SK-N-MC (cell line): ENCODE measurements around the gene DOK3.

Source experiments
- EZH2 ChIP-seq: fragments of 200-600 bp; sonication (generic); IDR thresholded peaks from one replicate; pipeline ENCODE4 v1.6.1; 2017; ENCODE audit warnings: antibody characterized with exemption
- POLR2AphosphoS5 ChIP-seq: IDR thresholded peaks from 2 replicates; pipeline ENCODE4 v1.6.1; 2012; ENCODE audit warnings: mild to moderate bottlenecking, low read depth, low read length, borderline replicate concordance

- no peak for TF ChIP-seq EZH2
- TF ChIP-seq POLR2AphosphoS5: no peak; the same call in 1 of the 2 replicates
These were observed 35.6 kb downstream of the DOK3 start for GRCh38 chr5:177474002-177474476.
